Rectal smooth muscle tissue (tissue), 1 donor: ENCODE data around the gene ACTMAP.

Experiments
- H3K27ac ChIP-seq: one replicate; pipeline ENCODE4 v1.7.0; 2013; ENCODE audit warnings: low read depth, low read length, inconsistent platforms
- H3K27me3 ChIP-seq: one replicate; pipeline ENCODE4 v1.7.0; 2013; ENCODE audit warnings: low read length; ENCODE audit not compliant: control insufficient read depth, insufficient read depth
- H3K36me3 ChIP-seq: one replicate; pipeline ENCODE4 v1.7.0; 2013; ENCODE audit warnings: low read length; ENCODE audit not compliant: control insufficient read depth, insufficient read depth
- H3K4me1 ChIP-seq: one replicate; pipeline ENCODE4 v1.7.0; 2013; ENCODE audit warnings: low read length; ENCODE audit not compliant: control insufficient read depth, insufficient read depth
- H3K4me3 ChIP-seq: one replicate; pipeline ENCODE4 v1.7.0; 2013; ENCODE audit warnings: low read length
- H3K9ac ChIP-seq: one replicate; pipeline ENCODE4 v1.7.0; 2013; ENCODE audit warnings: low read length

The ACTMAP gene

DNA sequence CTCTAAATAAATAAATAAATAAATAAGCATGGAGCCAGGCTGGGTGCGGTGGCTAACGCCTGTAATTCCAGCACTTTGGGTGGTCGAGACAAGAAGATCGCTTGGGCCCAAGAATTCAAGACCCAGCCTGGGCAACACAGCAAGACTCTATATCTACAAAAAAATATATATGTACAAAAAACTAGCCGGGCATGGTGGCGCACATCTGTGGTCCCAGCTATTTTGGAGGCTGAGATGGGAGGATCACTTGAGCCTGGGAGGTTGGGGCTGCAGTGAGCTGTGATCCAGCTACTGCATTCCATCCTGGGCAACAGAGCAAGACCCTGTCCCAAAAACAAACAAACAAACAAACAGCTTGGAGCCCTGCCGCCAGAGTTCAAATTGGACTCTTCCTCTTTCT is 2.7 kb downstream of the ACTMAP start:
- Histone ChIP-seq H3K27ac (no peak overlapping the region), H3K9ac (no peak overlapping the region), H3K4me1 (peaks cover 8% of the 10 kb centered on the region), H3K36me3 (no peaks in the 10 kb centered on the region), H3K27me3 (no peaks in the 10 kb centered on the region), H3K4me3 (no peak overlapping the region)

- no peak overlapping the region for H3K4me3 ChIP-seq
- no peak overlapping the region for H3K9ac ChIP-seq
- peaks cover 5% of the 10 kb centered on the region for H3K4me1 ChIP-seq
- no peak overlapping the region for H3K27ac ChIP-seq
- no peaks in the 10 kb centered on the region for H3K36me3 ChIP-seq
- no peaks in the 10 kb centered on the region for H3K27me3 ChIP-seq
These were observed 4.9 kb downstream of the ACTMAP start for GRCh38 chr19:40745402-40745780.

DNA sequence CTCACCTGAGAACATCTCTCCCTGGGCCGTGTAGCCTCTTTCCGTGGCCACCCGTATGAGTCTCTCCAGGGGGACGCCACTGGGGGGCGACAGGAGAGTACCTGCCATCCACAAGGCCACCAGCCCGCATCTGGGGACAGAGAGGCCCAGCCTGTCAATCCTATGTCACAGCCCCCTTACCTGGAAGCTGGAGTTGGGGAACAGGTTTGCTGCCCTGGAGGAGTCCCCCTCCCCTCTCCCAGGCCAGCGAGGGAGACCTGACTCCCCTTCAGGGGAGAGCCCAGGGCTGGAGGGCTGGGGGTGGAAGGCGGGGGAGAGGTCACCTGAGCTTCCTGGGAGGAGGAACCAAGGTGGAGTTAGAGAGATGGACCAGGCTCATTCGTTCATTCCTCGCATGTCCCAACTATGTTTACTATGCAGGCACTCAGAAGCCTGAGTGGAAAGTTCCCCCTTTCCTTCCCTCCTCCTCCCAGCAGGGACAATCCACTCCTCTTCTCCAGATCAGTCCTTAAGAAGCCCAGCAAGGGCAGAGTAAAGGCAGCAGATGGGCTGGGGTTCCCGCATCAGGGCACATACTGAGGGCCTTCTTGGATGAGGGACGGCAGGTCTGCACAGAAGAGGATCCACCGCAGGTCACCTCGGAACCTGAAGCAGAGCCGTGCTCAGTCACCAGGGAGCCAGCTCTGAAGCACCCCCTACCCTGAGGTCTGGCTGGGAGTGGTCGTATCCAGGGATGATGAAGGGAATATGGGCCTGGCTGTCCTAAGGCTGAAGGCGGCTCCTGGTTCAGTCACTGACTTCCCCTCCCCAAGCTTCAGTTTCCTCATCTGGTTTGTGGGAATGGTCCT is 5.5 kb downstream of the ACTMAP start:
- H3K27ac ChIP-seq = no peak overlapping the region
- H3K9ac ChIP-seq = no peak overlapping the region
- H3K36me3 ChIP-seq = peaks cover 3% of the 10 kb centered on the region

GRCh38 chr19:40743926-40744325 is 6.4 kb downstream of the ACTMAP start:
- H3K4me3 ChIP-seq = no peak overlapping the region

More for the DNA sequence above, 5.5 kb downstream of the ACTMAP start:
- Histone ChIP-seq H3K4me3 (no peak overlapping the region), H3K4me1 (peaks cover 3% of the 10 kb centered on the region), H3K27me3 (no peaks in the 10 kb centered on the region)

DNA sequence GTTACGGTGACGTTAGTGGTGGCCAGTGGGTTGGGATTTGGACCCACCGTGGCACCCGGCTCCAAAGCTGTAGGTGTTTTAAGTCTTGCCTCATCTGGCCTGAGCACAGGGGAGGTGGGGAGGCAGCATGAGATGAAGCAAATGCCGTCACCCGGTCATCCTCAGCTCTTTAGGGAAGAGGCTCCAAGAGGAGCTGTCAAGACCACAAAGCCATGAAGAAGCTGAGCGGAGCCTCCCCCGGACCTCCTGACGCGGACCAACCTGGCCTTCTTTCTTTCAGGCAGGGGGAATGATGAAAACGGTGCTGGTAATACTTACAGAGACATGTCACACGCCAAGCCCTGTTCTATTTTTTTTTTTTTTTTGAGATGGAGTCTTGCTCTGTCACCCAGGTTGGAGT is 7.4 kb downstream of the ACTMAP start:
- Histone ChIP-seq H3K4me3 (no peak overlapping the region), H3K4me1 (no peaks in the 10 kb centered on the region), H3K9ac (no peak overlapping the region), H3K27me3 (no peaks in the 10 kb centered on the region), H3K36me3 (peaks cover 9% of the 10 kb centered on the region), H3K27ac (no peak overlapping the region)

More at GRCh38 chr19:40743926-40744325, 6.4 kb downstream of the ACTMAP start:
- no peaks in the 10 kb centered on the region for H3K27me3 ChIP-seq
- no peak overlapping the region for H3K27ac ChIP-seq
- H3K4me1 ChIP-seq = no peaks in the 10 kb centered on the region
- no peak overlapping the region for H3K9ac ChIP-seq
- H3K36me3 ChIP-seq = peaks cover 9% of the 10 kb centered on the region

DNA sequence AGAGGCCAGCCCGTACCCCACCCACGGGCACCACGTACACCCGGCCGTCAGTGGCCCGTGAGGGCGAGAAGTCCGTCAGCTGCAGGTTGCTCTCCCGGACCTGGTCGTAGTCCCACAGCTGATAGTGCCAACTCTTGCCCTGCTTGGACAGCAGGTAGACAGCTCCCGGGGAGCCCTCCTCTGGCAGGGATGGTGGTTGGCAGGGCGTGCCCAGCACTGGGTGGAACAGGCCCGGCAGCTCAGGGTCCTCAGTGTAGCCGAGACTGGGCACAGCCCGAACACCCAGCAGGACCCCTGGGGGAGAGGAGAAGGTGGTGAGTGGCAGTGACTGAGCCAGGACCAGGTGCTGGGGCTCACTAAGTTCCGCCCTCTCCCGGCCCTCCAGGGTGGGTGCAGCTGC is 7.8 kb downstream of the ACTMAP start:
- no peak overlapping the region for H3K27ac ChIP-seq
- no peaks in the 10 kb centered on the region for H3K27me3 ChIP-seq
- peaks cover 10% of the 10 kb centered on the region for H3K36me3 ChIP-seq
- H3K4me3 ChIP-seq = no peak overlapping the region
- H3K9ac ChIP-seq = no peak overlapping the region
- H3K4me1 ChIP-seq = no peaks in the 10 kb centered on the region

- Histone ChIP-seq H3K4me3 (no peak overlapping the region), H3K4me1 (no peaks in the 10 kb centered on the region), H3K9ac (no peak overlapping the region), H3K27me3 (no peaks in the 10 kb centered on the region), H3K27ac (no peak overlapping the region), H3K36me3 (peaks cover 17% of the 10 kb centered on the region)
These were observed 8.5 kb downstream of the ACTMAP start for GRCh38 chr19:40741527-40742390.

- no peaks in the 10 kb centered on the region for H3K4me1 ChIP-seq
- no peak overlapping the region for H3K27ac ChIP-seq
- H3K9ac ChIP-seq = no peak overlapping the region
- no peaks in the 10 kb centered on the region for H3K27me3 ChIP-seq
- H3K4me3 ChIP-seq = no peak overlapping the region
- H3K36me3 ChIP-seq = peaks cover 19% of the 10 kb centered on the region
These were observed 9.5 kb downstream of the ACTMAP start for GRCh38 chr19:40740747-40741146.

GRCh38 chr19:40739871-40740703 is 10.2 kb downstream of the ACTMAP start:
- H3K27ac ChIP-seq = no peak overlapping the region
- H3K4me1 ChIP-seq = no peaks in the 10 kb centered on the region
- peaks cover 25% of the 10 kb centered on the region for H3K36me3 ChIP-seq
- H3K9ac ChIP-seq = no peak overlapping the region
- H3K4me3 ChIP-seq = no peak overlapping the region
- no peaks in the 10 kb centered on the region for H3K27me3 ChIP-seq

- no peak overlapping the region for H3K4me3 ChIP-seq
- H3K36me3 ChIP-seq = peaks cover 27% of the 10 kb centered on the region
- no peaks in the 10 kb centered on the region for H3K4me1 ChIP-seq
- H3K27ac ChIP-seq = no peak overlapping the region
- H3K9ac ChIP-seq = no peak overlapping the region
- H3K27me3 ChIP-seq = no peaks in the 10 kb centered on the region
These were observed 11.0 kb downstream of the ACTMAP start for GRCh38 chr19:40739030-40739839.

DNA sequence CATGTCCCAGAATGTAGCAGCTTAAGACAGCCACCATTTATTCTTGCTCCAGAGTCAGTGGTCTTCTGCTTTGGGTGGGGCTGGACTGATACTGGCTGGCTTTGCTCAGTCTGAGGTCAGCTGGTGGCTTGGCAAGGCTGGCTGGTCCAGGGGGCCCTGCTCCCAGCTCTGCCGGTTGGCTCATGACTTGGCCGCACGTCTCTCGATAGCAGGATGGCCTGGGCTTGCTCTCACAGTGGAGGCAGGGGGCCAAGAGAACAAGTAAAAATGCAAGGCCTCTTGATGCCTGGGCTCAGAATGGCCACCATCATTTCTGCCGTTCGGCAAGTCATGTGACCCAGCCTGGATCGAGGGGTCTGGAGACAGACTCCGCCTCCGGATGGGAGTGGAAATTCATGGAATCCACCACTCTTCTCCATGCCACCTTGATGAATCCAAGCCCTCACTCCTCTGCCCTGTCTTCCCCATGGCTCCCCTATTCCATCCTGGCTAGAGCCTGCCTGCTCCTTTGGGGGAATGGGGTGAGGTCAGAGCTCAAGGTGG is 13.1 kb downstream of the ACTMAP start:
- Histone ChIP-seq H3K4me1 (no peaks in the 10 kb centered on the region), H3K4me3 (no peak overlapping the region), H3K27ac (no peak overlapping the region), H3K9ac (no peak overlapping the region), H3K36me3 (peaks cover 40% of the 10 kb centered on the region), H3K27me3 (no peaks in the 10 kb centered on the region)
